GM15510 (cell line): ENCODE measurements around the gene NRXN3.

Source experiments
- POLR2A ChIP-seq: IDR thresholded peaks from 3 replicates; pipeline ENCODE4 v1.6.1; 2011; ENCODE audit warnings: borderline replicate concordance; ENCODE audit not compliant: insufficient read length; ENCODE audit errors: extremely low read depth

The NRXN3 gene

DNA sequence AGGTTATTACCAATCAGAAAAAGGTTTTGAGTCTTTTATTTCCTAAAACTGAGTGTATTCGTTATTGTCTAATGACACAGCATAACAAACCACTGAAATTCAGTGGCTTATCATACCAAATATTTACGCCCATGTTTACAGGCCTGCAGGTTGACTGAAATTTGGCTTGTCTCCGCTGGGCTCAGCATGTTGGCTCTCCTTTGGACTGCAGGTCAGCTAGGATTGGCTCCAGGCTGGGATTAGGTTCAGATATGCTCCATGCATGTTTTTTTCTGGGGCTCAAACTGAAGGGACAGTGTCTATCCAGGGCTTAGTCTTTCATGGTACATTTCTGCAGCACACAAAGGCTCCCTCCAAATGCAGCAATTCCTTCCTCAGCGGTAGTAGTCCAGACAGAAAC, 1471.2 kb downstream of the NRXN3 start:
- TF ChIP-seq POLR2A = no peak

DNA sequence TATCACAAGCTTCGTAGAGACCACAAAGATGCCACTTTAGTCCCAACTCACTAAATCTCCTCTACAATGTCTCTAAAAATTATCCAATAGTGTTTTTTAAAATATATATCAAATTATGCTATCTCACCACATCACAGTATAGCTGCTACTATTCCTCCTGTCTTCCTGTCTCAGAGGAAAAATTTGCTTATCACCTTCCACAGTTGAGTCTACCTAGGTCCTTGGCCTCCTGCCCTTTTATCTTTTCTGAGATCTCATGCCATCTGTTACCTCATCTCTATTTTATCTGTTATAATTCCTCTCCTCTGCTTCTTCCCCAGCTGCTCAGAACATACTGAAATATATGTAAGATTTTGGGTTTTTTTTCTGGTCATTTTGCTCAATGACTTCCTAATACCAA, 1473.0 kb downstream of the NRXN3 start:
- TF ChIP-seq POLR2A = no peak

GRCh38 chr14:79645753-79646362, 1475.7 kb downstream of the NRXN3 start:
- TF ChIP-seq POLR2A = no peak

GRCh38 chr14:79649856-79650255, 1479.7 kb downstream of the NRXN3 start:
- TF ChIP-seq POLR2A = no peak

DNA sequence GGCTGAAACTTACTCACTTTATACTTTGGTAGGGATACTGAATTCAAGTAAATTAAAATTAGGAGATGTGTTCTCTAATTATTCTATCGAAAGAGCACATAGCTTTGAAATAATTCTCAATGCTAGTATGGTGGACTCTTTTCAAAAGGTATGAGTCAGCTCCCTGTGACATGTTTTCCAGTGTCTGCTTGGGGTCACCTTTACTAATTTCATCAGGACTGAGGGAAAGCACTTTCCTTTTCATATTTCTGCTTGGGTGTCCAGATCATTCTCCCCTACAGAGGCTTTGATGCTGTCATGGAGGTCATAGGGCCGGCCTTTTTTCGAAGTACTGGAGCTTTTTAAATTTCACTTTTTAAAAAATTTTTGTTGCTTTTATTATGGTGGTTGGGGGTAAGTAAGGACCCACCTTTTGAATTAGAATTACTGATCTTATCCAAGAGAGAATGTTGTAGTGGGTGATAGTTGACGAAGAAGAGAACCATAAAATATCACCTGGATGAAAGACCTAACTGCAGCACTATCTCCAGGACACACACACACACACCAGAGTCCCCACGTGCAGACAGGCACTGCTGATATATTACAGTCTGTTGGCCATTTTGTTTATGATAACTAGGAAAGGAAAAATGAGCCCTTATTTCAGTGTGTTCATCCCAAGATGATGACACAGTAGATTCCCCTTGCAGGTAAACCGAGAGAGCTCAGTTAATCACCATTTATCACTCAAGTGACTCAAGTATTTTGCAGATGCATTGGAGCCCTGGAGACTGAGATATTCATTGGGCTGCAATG, 1482.5 kb downstream of the NRXN3 start:
- no peak for TF ChIP-seq POLR2A

- no peak for TF ChIP-seq POLR2A
Observed at GRCh38 chr14:79656056-79656455, 1485.9 kb downstream of the NRXN3 start.

GRCh38 chr14:79656496-79656895, 1486.3 kb downstream of the NRXN3 start:
- no peak for TF ChIP-seq POLR2A

DNA sequence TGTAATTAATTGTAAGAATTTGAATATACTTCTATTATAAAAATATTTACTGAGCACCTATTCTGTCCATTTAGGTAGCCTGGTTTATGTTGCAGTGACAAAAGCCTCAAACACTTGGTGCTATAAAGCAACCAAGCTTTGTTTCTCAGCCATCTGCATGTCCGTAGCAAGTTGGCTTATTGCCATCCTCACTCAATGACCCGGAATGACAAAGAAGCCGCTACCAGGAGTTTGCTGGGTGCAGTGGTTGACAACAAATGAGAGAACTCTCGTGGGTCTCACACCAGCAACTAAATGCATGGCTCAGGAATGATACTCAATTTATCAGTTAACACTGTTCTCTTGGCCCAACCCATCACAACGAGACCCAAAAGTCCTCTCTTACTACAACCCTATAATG, 1488.0 kb downstream of the NRXN3 start:
- TF ChIP-seq POLR2A = no peak

DNA sequence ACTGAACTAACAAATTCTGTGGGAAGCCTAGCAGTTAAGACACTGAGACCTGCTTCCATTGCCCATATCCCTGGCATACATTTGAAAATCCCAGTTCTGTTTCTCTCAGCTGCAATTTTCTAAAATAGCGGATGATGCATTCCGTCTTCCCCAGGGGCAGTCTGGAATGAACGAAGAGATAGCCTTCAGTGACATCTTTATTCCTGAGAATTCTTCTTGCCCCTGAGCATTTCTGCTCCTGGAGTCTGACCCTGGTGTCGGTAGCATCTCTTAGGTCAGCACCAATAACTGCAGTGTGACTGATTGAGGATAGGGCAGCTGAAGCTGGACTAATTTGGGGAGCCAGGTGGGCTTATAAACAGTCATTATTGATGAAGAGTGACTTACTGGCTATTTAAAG, 1488.6 kb downstream of the NRXN3 start:
- TF ChIP-seq POLR2A = no peak

DNA sequence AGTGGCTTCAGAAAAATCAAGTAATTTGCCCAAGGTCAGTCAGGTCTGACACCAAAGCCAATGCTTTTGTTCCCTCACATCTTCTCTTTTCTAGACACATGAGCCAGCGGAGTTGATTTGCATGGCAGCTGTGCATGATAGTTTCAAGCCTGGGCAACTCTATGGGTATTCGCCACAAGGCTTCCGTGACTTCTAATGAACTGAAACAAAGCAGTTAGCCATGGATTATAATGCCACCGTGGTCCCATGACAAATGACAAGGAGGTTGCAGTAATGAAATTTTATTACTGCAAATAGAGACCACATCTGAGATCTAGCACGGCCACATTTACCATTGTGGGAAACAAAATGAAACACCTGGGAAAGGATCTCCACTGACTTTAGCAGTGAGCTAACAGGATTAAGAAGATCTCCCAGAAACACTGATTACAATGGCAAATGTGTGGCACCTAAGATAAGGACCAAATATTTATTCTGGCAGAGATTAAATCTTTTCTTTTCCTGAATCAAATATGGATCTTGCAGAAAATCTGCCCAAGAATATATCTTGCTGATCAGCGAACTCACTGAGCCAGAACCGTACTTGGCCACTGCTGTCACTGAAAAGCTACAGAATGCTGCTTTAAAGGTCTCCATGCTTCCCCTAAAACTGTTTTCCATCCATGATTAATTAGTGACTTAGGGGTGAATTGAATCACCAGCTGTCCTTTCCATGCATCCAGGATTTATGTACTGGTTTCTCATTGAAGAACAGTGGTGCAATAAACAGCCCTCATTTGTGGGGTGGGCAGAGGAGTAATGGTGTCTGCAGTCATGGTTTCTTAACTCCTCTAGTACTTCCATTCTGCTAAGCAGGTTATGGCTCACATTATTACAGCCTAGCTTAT, 1490.1 kb downstream of the NRXN3 start:
- no peak for TF ChIP-seq POLR2A

DNA sequence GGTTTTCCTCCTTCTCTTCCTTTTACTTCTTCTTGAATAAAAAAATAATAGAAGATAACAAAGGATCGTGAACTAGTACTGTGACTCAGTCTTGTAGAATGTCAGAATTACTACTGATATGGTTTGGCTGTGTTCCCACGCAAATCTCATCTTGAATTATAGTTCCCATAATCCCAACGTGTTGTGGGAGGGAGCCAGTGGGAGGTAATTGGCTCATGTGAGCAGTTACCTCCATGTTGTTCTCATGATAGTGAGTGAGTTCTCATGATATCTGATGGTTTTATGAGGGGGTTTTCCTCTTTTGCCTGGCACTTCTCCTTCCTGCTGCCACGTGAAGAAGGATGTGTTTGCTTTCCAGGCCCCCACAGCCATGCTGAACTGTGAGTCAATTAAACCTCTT, 1491.6 kb downstream of the NRXN3 start:
- no peak for TF ChIP-seq POLR2A

- no peak for TF ChIP-seq POLR2A
Observed at GRCh38 chr14:79663453-79663852, 1493.3 kb downstream of the NRXN3 start.

GRCh38 chr14:79665556-79665955, 1495.4 kb downstream of the NRXN3 start:
- TF ChIP-seq POLR2A = no peak

GRCh38 chr14:79668951-79669350, 1498.8 kb downstream of the NRXN3 start:
- no peak for TF ChIP-seq POLR2A

GRCh38 chr14:79670811-79671210, 1500.6 kb downstream of the NRXN3 start:
- no peak for TF ChIP-seq POLR2A
